Ishikawa (cell line): Measurements from ENCODE around the gene TGFBR3.

Experiments
- CEBPB ChIP-seq: IDR thresholded peaks from 2 replicates; pipeline ENCODE4 v1.6.1; 2012
- CREB1 ChIP-seq: IDR thresholded peaks from 2 replicates; pipeline ENCODE4 v1.6.1; 2012; ENCODE audit warnings: low read depth
- EGR1 ChIP-seq: IDR thresholded peaks from 2 replicates; pipeline ENCODE4 v1.6.1; 2012
- EP300 ChIP-seq: IDR thresholded peaks from 2 replicates; pipeline ENCODE4 v1.6.1; 2012; ENCODE audit warnings: borderline replicate concordance
- FOXM1 ChIP-seq: IDR thresholded peaks from 2 replicates; pipeline ENCODE4 v1.6.1; 2012; ENCODE audit warnings: low read depth, borderline replicate concordance
- MAX ChIP-seq: IDR thresholded peaks from 2 replicates; pipeline ENCODE4 v1.6.1; 2012
- NFIC ChIP-seq: IDR thresholded peaks from 2 replicates; pipeline ENCODE4 v1.6.1; 2012
- RAD21 ChIP-seq: IDR thresholded peaks from 2 replicates; pipeline ENCODE4 v1.6.1; 2012; ENCODE audit warnings: low read depth
- TAF1 ChIP-seq: IDR thresholded peaks from 2 replicates; pipeline ENCODE4 v1.6.1; 2012; ENCODE audit warnings: low read depth, mild to moderate bottlenecking
- TCF12 ChIP-seq: IDR thresholded peaks from 2 replicates; pipeline ENCODE4 v1.6.1; 2012; ENCODE audit warnings: low read depth
- TEAD4 ChIP-seq: IDR thresholded peaks from 2 replicates; pipeline ENCODE4 v1.6.1; 2012
- YY1 ChIP-seq: IDR thresholded peaks from 2 replicates; pipeline ENCODE4 v1.6.1; 2012; ENCODE audit warnings: low read depth
- ZBTB7A ChIP-seq: IDR thresholded peaks from 2 replicates; pipeline ENCODE4 v1.6.1; 2012; ENCODE audit warnings: low read depth
- TF ChIP-seq, protein P1 (sequence below): IDR thresholded peaks from 2 replicates; pipeline ENCODE4 v1.6.1; 2012; ENCODE audit warnings: low read depth, mild to moderate bottlenecking
- TF ChIP-seq, protein P2 (sequence below): IDR thresholded peaks from 2 replicates; pipeline ENCODE4 v1.6.1; 2012

The TGFBR3 gene

GRCh38 chr1:91883470-91883869 lies 2.5 kb downstream of the TGFBR3 start:
- TF ChIP-seq RAD21: peak; percentile 56
- TF ChIP-seq, protein P1, sequence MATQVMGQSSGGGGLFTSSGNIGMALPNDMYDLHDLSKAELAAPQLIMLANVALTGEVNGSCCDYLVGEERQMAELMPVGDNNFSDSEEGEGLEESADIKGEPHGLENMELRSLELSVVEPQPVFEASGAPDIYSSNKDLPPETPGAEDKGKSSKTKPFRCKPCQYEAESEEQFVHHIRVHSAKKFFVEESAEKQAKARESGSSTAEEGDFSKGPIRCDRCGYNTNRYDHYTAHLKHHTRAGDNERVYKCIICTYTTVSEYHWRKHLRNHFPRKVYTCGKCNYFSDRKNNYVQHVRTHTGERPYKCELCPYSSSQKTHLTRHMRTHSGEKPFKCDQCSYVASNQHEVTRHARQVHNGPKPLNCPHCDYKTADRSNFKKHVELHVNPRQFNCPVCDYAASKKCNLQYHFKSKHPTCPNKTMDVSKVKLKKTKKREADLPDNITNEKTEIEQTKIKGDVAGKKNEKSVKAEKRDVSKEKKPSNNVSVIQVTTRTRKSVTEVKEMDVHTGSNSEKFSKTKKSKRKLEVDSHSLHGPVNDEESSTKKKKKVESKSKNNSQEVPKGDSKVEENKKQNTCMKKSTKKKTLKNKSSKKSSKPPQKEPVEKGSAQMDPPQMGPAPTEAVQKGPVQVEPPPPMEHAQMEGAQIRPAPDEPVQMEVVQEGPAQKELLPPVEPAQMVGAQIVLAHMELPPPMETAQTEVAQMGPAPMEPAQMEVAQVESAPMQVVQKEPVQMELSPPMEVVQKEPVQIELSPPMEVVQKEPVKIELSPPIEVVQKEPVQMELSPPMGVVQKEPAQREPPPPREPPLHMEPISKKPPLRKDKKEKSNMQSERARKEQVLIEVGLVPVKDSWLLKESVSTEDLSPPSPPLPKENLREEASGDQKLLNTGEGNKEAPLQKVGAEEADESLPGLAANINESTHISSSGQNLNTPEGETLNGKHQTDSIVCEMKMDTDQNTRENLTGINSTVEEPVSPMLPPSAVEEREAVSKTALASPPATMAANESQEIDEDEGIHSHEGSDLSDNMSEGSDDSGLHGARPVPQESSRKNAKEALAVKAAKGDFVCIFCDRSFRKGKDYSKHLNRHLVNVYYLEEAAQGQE: no peak

GRCh38 chr1:91881280-91881679 lies 4.7 kb downstream of the TGFBR3 start:
- no peak for TF ChIP-seq CEBPB
- TF ChIP-seq, protein P2, sequence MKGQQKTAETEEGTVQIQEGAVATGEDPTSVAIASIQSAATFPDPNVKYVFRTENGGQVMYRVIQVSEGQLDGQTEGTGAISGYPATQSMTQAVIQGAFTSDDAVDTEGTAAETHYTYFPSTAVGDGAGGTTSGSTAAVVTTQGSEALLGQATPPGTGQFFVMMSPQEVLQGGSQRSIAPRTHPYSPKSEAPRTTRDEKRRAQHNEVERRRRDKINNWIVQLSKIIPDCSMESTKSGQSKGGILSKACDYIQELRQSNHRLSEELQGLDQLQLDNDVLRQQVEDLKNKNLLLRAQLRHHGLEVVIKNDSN: no peak
- TF ChIP-seq YY1: no peak
- TF ChIP-seq CREB1: no peak
- TF ChIP-seq EP300: no peak
- no peak for TF ChIP-seq FOXM1
- TF ChIP-seq TEAD4: no peak
- no peak for TF ChIP-seq TAF1
- TF ChIP-seq NFIC: no peak
- TF ChIP-seq ZBTB7A: no peak
- no peak for TF ChIP-seq EGR1
- TF ChIP-seq RAD21: no peak

DNA sequence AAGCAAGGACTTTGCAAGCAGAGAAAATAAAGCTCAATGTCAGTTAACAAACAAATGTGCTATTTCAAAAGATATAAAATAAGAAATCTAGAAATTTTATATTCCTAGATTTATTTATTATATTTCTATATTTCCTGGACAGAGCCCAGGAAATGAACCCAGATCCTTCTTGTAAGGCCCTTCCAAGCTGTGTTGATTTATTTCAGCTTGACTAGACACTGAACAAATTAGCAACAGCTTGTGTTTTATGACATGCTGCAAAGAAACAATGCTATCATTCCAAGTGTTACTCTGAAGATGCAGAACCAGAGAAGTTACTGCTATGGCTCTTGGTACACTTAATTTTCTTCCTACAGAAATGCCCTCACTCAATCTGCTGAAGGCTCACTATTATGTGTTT lies 6.2 kb downstream of the TGFBR3 start:
- TF ChIP-seq TCF12 (no peak), FOXM1 (no peak), NFIC (no peak), TAF1 (no peak), CEBPB (no peak), MAX (no peak), ZBTB7A (no peak), EGR1 (no peak), CREB1 (no peak), EP300 (no peak)
- TF ChIP-seq, protein P1: no peak
- TF ChIP-seq, protein P2: no peak

DNA sequence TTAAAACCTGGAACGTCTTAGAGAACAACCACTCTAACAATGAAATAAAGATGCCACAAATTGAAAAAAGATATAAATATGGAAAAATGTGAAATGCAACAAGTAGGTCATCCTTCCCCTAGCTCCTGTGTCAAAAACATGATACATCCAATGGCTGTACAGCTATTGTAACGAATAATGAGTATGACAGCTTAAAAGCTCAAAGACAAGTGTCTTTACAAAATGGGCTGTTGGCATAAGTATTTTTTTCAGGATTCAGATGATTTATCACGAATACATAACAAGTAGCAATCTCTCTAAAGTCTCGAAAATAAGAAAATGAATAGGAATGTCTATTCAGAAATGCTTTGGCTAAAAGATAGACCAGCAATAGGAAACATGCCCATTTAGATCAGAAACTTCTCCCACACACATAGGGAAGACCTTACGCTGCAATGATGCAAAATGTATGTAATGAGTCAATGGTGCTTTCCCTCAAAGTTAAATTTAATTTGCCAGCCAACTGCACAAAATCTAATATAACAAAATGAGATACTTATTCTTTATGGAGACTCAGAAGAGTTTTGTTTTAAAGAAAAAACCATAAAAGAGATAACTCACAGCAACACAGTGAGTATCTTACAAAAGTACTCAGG lies 8.3 kb downstream of the TGFBR3 start:
- TF ChIP-seq CREB1 (no peak), NFIC (no peak), TEAD4 (no peak), EP300 (no peak), CEBPB (no peak), TCF12 (no peak), EGR1 (no peak)

- TF ChIP-seq TAF1 (no peak), TCF12 (no peak), TEAD4 (no peak), CEBPB (no peak), YY1 (no peak), EP300 (no peak), EGR1 (no peak), CREB1 (no peak), ZBTB7A (no peak)
These were observed 9.0 kb downstream of the TGFBR3 start for GRCh38 chr1:91876781-91877573.

DNA sequence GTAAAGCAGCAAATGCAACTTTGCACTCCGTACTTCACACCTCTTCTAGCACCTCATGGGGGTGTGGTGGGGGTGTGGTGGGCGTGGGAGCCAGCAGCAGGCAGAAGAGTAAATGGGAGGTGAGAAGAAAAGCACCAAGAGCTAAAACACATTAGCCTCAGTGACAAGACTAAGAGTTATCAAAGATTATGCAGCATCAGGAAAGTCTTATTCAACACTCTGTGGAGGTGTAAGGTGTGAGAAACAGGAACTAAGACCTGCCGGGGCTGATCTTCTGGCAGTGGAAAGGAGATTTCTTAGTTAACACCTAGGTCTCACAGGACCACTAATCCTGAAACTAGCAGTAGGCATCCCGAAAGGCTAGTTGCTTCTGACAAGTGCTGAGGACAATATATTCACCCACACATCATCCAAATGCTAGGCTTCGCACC lies 9.9 kb downstream of the TGFBR3 start:
- TF ChIP-seq FOXM1 (no peak), MAX (no peak), RAD21 (no peak), EP300 (no peak), NFIC (no peak), CREB1 (no peak), TCF12 (no peak)
